Type B pancreatic cell (in vitro differentiated cells): ENCODE data around the gene PPA1. TPM values are rescaled to one million over a fixed set of nuclear protein-coding genes. Genes with fewer than 3 reads are reported as not detected.

Experiments used
- DNase-seq: peaks from one replicate; pipeline ENCODE4 v3.0.0; 2021; ENCODE audit warnings: mixed read lengths; ENCODE audit not compliant: unreplicated experiment; ENCODE audit errors: extremely low spot score
- H3K27ac Mint-ChIP-seq: 2 replicates; pipeline ENCODE4 v1.8.0; 2021; ENCODE audit warnings: mild to moderate bottlenecking, mixed read lengths
- H3K27me3 Mint-ChIP-seq: 2 replicates; pipeline ENCODE4 v1.8.0; 2021; ENCODE audit warnings: mixed read lengths
- H3K36me3 Mint-ChIP-seq: 2 replicates; pipeline ENCODE4 v1.8.0; 2021; ENCODE audit warnings: mixed read lengths
- H3K4me1 Mint-ChIP-seq: one replicate; pipeline ENCODE4 v1.8.0; 2021; ENCODE audit warnings: mixed read lengths; ENCODE audit not compliant: unreplicated experiment
- H3K4me3 Mint-ChIP-seq: 2 replicates; pipeline ENCODE4 v1.8.0; 2021; ENCODE audit warnings: mild to moderate bottlenecking, mixed read lengths
- H3K9me3 Mint-ChIP-seq: 2 replicates; pipeline ENCODE4 v1.8.0; 2021; ENCODE audit warnings: mixed read lengths
- CTCF ChIP-seq: fragments of 200-600 bp; sonication (generic); conservative IDR thresholded peaks from 2 replicates; pipeline ENCODE4 v1.5.0; 2021; ENCODE audit warnings: antibody characterized with exemption, mild to moderate bottlenecking
- total RNA-seq: library from RNA; stranded (reverse); gene quantifications from 2 replicates; pipeline ENCODE4 v1.2.1, GENCODE V29; 2021; ENCODE audit warnings: low replicate concordance

Gene PPA1
- total RNA-seq, 1 donor from 2014 or later, result 105 TPM

- no peak for DNase-seq
- Mint-ChIP-seq H3K4me3 (no peak overlapping the region), H3K36me3 (no peaks in the 10 kb centered on the region), H3K4me1 (no peaks in the 10 kb centered on the region), H3K27me3 (peaks cover 29% of the 10 kb centered on the region), H3K9me3 (no peaks in the 10 kb centered on the region), H3K27ac (no peak overlapping the region)
- TF ChIP-seq CTCF, result peak; percentile 42
Measured at GRCh38 chr10:70267161-70267933, 34.1 kb upstream of the PPA1 start.

DNA sequence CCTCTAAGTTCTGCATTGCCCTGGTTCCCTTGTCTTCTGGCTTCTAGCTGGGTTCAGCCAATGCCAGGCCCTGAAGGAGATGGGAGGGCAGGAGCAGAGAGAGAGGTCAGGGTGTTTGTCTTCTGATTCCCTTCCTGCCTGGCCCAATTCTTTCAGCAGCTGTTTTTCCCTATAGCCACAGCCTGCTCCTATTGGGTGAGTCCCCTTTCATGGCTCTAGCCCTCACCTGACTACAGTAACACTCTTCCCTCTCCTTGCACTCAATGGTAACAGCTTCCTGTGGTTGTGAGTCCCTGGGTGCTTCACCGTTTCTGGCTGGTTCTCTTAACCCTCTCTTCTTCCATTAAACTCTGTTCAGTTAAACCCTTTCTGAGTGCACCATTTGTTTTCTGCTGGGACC, 33.5 kb upstream of the PPA1 start:
- no peak for TF ChIP-seq CTCF
- Mint-ChIP-seq H3K9me3 (no peaks in the 10 kb centered on the region), H3K4me1 (no peaks in the 10 kb centered on the region), H3K36me3 (no peaks in the 10 kb centered on the region), H3K27me3 (peaks cover 28% of the 10 kb centered on the region), H3K27ac (no peak overlapping the region), H3K4me3 (no peak overlapping the region)
- no peak for DNase-seq

GRCh38 chr10:70266056-70266455, 32.8 kb upstream of the PPA1 start:
- Mint-ChIP-seq H3K9me3 (no peaks in the 10 kb centered on the region), H3K4me1 (no peaks in the 10 kb centered on the region), H3K27ac (no peak overlapping the region), H3K27me3 (peaks cover 28% of the 10 kb centered on the region), H3K36me3 (no peaks in the 10 kb centered on the region), H3K4me3 (no peak overlapping the region)
- TF ChIP-seq CTCF, result no peak
- no peak for DNase-seq

GRCh38 chr10:70265032-70265689, 31.9 kb upstream of the PPA1 start:
- no peak for DNase-seq
- H3K4me3 Mint-ChIP-seq, result no peak overlapping the region

DNA sequence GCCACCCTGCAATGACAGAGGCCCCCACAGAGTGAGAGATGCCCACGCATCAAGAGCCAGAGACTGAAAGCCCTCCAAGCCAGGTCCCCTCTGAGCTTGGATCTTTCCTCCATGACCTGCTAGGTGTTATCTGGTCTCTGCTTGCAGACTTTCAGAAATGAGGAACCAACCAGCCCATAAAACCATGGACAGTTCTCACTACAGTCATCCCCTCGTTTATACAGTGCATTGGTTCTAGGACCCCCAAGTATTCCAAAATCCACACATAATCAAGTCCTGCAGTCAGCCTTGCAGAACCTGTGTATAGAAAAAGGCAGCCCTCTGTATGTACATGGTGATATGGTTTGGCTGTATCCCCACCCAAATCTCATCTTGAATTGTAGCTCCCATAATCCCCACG, 27.5 kb upstream of the PPA1 start:
- H3K27ac Mint-ChIP-seq, result no peak overlapping the region
- no peak overlapping the region for H3K4me3 Mint-ChIP-seq
- no peaks in the 10 kb centered on the region for H3K9me3 Mint-ChIP-seq
- TF ChIP-seq CTCF, result no peak
- H3K36me3 Mint-ChIP-seq, result no peaks in the 10 kb centered on the region
- H3K4me1 Mint-ChIP-seq, result no peaks in the 10 kb centered on the region
- no peak for DNase-seq
- H3K27me3 Mint-ChIP-seq, result peaks cover 13% of the 10 kb centered on the region

More at GRCh38 chr10:70265032-70265689, 31.9 kb upstream of the PPA1 start:
- Mint-ChIP-seq H3K9me3 (no peaks in the 10 kb centered on the region), H3K4me1 (no peaks in the 10 kb centered on the region), H3K27ac (no peak overlapping the region), H3K36me3 (no peaks in the 10 kb centered on the region), H3K27me3 (peaks cover 28% of the 10 kb centered on the region)
- TF ChIP-seq CTCF, result peak; percentile 38
